GM18873 (cell line): ENCODE measurements around the gene LRRC2.
"Not testable (repeated sequence)": the region's sequence is repeated elsewhere in the genome, so short reads cannot be mapped to it uniquely, and the experiment has no call there.

Experiments used
- ATAC-seq: cut with Tn5 transposase; IDR thresholded peaks from one replicate; pipeline ENCODE4 v1.9.1; 2021; ENCODE audit warnings: mild to moderate bottlenecking, moderate library complexity, moderate number of reproducible peaks; ENCODE audit not compliant: unreplicated experiment, low FRiP score

LRRC2 gene

GRCh38 chr3:46536758-46537157 lies 29.3 kb downstream of the LRRC2 start:
- ATAC-seq: no peak

GRCh38 chr3:46535746-46536145 lies 30.4 kb downstream of the LRRC2 start:
- no peak for ATAC-seq

- ATAC-seq: no peak
Measured at GRCh38 chr3:46533091-46533490, 33.0 kb downstream of the LRRC2 start.

- ATAC-seq: no peak
Measured at GRCh38 chr3:46527239-46527638, 38.9 kb downstream of the LRRC2 start.

- no peak for ATAC-seq
Measured at GRCh38 chr3:46524832-46525231, 41.3 kb downstream of the LRRC2 start.

GRCh38 chr3:46524008-46524407 lies 42.1 kb downstream of the LRRC2 start:
- ATAC-seq: no peak

- no peak for ATAC-seq
Measured at GRCh38 chr3:46523556-46523955, 42.5 kb downstream of the LRRC2 start.

- ATAC-seq: not testable (repeated sequence)
Measured at GRCh38 chr3:46522201-46522600, 43.9 kb downstream of the LRRC2 start.

GRCh38 chr3:46521096-46521495 lies 45.0 kb downstream of the LRRC2 start:
- ATAC-seq: no peak

GRCh38 chr3:46520531-46520930 lies 45.6 kb downstream of the LRRC2 start:
- ATAC-seq: no peak

GRCh38 chr3:46519952-46520351 lies 46.1 kb downstream of the LRRC2 start:
- no peak for ATAC-seq

GRCh38 chr3:46517784-46518181 lies 48.3 kb downstream of the LRRC2 start:
- no peak for ATAC-seq

- no peak for ATAC-seq
Measured at GRCh38 chr3:46517016-46517783, 48.9 kb downstream of the LRRC2 start.

GRCh38 chr3:46516521-46516920 lies 49.6 kb downstream of the LRRC2 start:
- no peak for ATAC-seq

- no peak for ATAC-seq
Measured at GRCh38 chr3:46512191-46512749, 53.8 kb downstream of the LRRC2 start.

GRCh38 chr3:46509661-46510187 lies 56.4 kb downstream of the LRRC2 start:
- no peak for ATAC-seq

- no peak for ATAC-seq
Measured at GRCh38 chr3:46508850-46509591, 57.1 kb downstream of the LRRC2 start.

GRCh38 chr3:46506526-46506925 lies 59.6 kb downstream of the LRRC2 start:
- ATAC-seq: no peak

GRCh38 chr3:46505953-46506352 lies 60.1 kb downstream of the LRRC2 start:
- ATAC-seq: no peak

GRCh38 chr3:46504789-46505188 lies 61.3 kb downstream of the LRRC2 start:
- ATAC-seq: no peak

GRCh38 chr3:46503200-46503874 lies 62.8 kb downstream of the LRRC2 start:
- ATAC-seq: no peak
